Measurements from ENCODE around the gene XIAP. TPM values are rescaled to one million over a fixed set of nuclear protein-coding genes. Genes with fewer than 3 reads are reported as not detected.
"Not testable (repeated sequence)": the region's sequence is repeated elsewhere in the genome, so short reads cannot be mapped to it uniquely, and the experiment has no call there.

The XIAP gene
- total RNA-seq, 1 donor from 2014 or later = 53.1 TPM

- no peaks in the 10 kb centered on the region for H3K4me1 Mint-ChIP-seq (ENCODE audit: low read depth, unreplicated experiment)
- no peak for TF ChIP-seq EZH2 (IDR thresholded peaks at IDR 0.05; ENCODE audit: insufficient read depth, low read length)
- TF ChIP-seq, protein P1, sequence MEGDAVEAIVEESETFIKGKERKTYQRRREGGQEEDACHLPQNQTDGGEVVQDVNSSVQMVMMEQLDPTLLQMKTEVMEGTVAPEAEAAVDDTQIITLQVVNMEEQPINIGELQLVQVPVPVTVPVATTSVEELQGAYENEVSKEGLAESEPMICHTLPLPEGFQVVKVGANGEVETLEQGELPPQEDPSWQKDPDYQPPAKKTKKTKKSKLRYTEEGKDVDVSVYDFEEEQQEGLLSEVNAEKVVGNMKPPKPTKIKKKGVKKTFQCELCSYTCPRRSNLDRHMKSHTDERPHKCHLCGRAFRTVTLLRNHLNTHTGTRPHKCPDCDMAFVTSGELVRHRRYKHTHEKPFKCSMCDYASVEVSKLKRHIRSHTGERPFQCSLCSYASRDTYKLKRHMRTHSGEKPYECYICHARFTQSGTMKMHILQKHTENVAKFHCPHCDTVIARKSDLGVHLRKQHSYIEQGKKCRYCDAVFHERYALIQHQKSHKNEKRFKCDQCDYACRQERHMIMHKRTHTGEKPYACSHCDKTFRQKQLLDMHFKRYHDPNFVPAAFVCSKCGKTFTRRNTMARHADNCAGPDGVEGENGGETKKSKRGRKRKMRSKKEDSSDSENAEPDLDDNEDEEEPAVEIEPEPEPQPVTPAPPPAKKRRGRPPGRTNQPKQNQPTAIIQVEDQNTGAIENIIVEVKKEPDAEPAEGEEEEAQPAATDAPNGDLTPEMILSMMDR (IDR thresholded peaks at IDR 0.05; ENCODE audit: insufficient read depth, low read depth, low read length) = no peak
- Histone ChIP-seq H3K27ac (ENCODE audit: low read depth, low read length) (no peak overlapping the region), H2AFZ (ENCODE audit: low read depth, low read length) (no peak overlapping the region), H3K27me3 (ENCODE audit: insufficient read depth, low read length) (no peaks in the 10 kb centered on the region), H3K79me2 (ENCODE audit: insufficient read depth, low read length) (no peaks in the 10 kb centered on the region), H3K4me1 (ENCODE audit: insufficient read depth, low read length) (peaks cover 4% of the 10 kb centered on the region), H3K9me3 (ENCODE audit: insufficient read depth, low read depth, low read length) (no peaks in the 10 kb centered on the region), H3K4me2 (ENCODE audit: low read length) (no peak overlapping the region), H4K20me1 (ENCODE audit: insufficient read depth, low read length) (no peaks in the 10 kb centered on the region), H3K36me3 (ENCODE audit: insufficient read depth, low read length) (no peaks in the 10 kb centered on the region), H3K4me3 (ENCODE audit: insufficient read depth, low read depth, low read length) (no peak overlapping the region), H3K9ac (ENCODE audit: low read length) (no peak overlapping the region)
- H3K4me3 Mint-ChIP-seq (ENCODE audit: unreplicated experiment) = no peak overlapping the region
- H3K9me3 Mint-ChIP-seq (ENCODE audit: unreplicated experiment) = no peaks in the 10 kb centered on the region
- DNase-seq (ENCODE audit: low read depth) (no peak), FAIRE-seq (no peak)
- no peak overlapping the region for H3K27ac Mint-ChIP-seq (ENCODE audit: unreplicated experiment)
- no peaks in the 10 kb centered on the region for H3K27me3 Mint-ChIP-seq (ENCODE audit: low read depth, unreplicated experiment)
- H3K36me3 Mint-ChIP-seq (ENCODE audit: low read depth, unreplicated experiment) = no peaks in the 10 kb centered on the region
These were observed 64.3 kb downstream of the XIAP start for GRCh38 chrX:123924186-123924585.

DNA sequence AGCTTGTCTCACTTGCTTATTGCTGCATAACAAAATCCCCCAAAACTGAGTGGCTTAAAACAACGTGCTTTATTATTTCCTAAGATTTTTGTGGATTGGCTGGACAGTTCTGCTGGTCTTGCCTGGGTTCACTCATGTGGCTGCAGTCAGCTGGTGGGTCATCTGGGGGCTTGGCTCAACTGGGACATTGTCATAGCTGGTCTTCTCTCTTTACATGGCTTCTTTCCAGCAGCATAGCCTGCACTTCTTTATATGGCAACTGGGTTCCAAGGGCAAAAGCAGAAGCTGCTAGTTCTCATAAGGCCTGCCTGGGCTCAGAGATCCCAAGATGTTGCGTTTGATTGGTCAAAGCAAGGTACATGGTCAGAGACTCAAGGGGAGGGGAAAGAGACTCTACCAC is 68.0 kb downstream of the XIAP start:
- Histone ChIP-seq H3K4me1 (ENCODE audit: insufficient read depth, low read length) (no peaks in the 10 kb centered on the region), H3K9me3 (ENCODE audit: insufficient read depth, low read depth, low read length) (no peaks in the 10 kb centered on the region), H3K4me3 (ENCODE audit: insufficient read depth, low read depth, low read length) (no peak overlapping the region), H3K27me3 (ENCODE audit: insufficient read depth, low read length) (no peaks in the 10 kb centered on the region), H3K9ac (ENCODE audit: low read length) (no peak overlapping the region), H3K79me2 (ENCODE audit: insufficient read depth, low read length) (no peaks in the 10 kb centered on the region), H3K36me3 (ENCODE audit: insufficient read depth, low read length) (no peaks in the 10 kb centered on the region), H2AFZ (ENCODE audit: low read depth, low read length) (no peak overlapping the region), H3K27ac (ENCODE audit: low read depth, low read length) (no peak overlapping the region), H3K4me2 (ENCODE audit: low read length) (no peak overlapping the region), H4K20me1 (ENCODE audit: insufficient read depth, low read length) (no peaks in the 10 kb centered on the region)
- H3K36me3 Mint-ChIP-seq (ENCODE audit: low read depth, unreplicated experiment) = peaks cover 1% of the 10 kb centered on the region
- FAIRE-seq = no peak
- no peak for DNase-seq (ENCODE audit: low read depth)
- no peak for TF ChIP-seq EZH2 (IDR thresholded peaks at IDR 0.05; ENCODE audit: insufficient read depth, low read length)
- TF ChIP-seq, protein P1 (IDR thresholded peaks at IDR 0.05; ENCODE audit: insufficient read depth, low read depth, low read length) = no peak
- H3K4me1 Mint-ChIP-seq (ENCODE audit: low read depth, unreplicated experiment) = no peaks in the 10 kb centered on the region
- H3K4me3 Mint-ChIP-seq (ENCODE audit: unreplicated experiment) = no peak overlapping the region
- H3K27ac Mint-ChIP-seq (ENCODE audit: unreplicated experiment) = no peak overlapping the region
- H3K9me3 Mint-ChIP-seq (ENCODE audit: unreplicated experiment) = no peaks in the 10 kb centered on the region
- peaks cover 3% of the 10 kb centered on the region for H3K27me3 Mint-ChIP-seq (ENCODE audit: low read depth, unreplicated experiment)

DNA sequence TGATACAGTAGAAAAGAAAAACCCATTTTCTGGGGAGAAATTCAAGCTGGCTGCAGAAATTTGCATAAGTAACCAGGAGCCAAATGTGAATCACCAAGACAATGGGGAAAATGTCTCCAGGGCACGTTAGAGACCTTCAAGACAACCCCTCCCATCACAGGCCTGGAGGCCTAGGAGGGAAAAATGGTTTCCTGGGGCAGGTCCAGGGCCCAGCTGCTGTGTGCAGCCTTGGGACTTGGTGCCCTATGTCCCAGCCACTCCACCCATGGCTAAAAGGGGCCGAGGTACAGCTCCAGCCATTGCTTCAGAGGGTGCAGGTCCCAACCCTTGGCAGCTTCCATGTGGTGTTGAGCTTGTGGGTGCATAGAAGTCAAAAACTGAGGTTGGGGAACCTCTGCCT is 72.2 kb downstream of the XIAP start:
- H3K9me3 Mint-ChIP-seq (ENCODE audit: unreplicated experiment); H3K4me1 Mint-ChIP-seq (ENCODE audit: low read depth, unreplicated experiment); H3K4me2 ChIP-seq (ENCODE audit: low read length); H2AFZ ChIP-seq (ENCODE audit: low read depth, low read length); H3K27me3 Mint-ChIP-seq (ENCODE audit: low read depth, unreplicated experiment); H3K4me3 Mint-ChIP-seq (ENCODE audit: unreplicated experiment); H3K9me3 ChIP-seq (ENCODE audit: insufficient read depth, low read depth, low read length); H3K27ac ChIP-seq (ENCODE audit: low read depth, low read length); H3K79me2 ChIP-seq (ENCODE audit: insufficient read depth, low read length); H3K27me3 ChIP-seq (ENCODE audit: insufficient read depth, low read length); H3K4me1 ChIP-seq (ENCODE audit: insufficient read depth, low read length); H4K20me1 ChIP-seq (ENCODE audit: insufficient read depth, low read length); H3K36me3 Mint-ChIP-seq (ENCODE audit: low read depth, unreplicated experiment); H3K27ac Mint-ChIP-seq (ENCODE audit: unreplicated experiment); H3K4me3 ChIP-seq (ENCODE audit: insufficient read depth, low read depth, low read length); H3K9ac ChIP-seq (ENCODE audit: low read length); H3K36me3 ChIP-seq (ENCODE audit: insufficient read depth, low read length); DNase-seq (ENCODE audit: low read depth); FAIRE-seq: not testable (repeated sequence)

Data from astrocyte (in vitro differentiated cells and primary cell).